Measurements from ENCODE around the gene ANKRD17. TPM values are rescaled to one million over a fixed set of nuclear protein-coding genes. Genes with fewer than 3 reads are reported as not detected.

The ANKRD17 gene
- total and polyA plus RNA-seq, 2 donors (not counting 3 experiments of a cell fraction or from before 2014, with no cell fraction given), result 33.3 to 64.4 TPM

GRCh38 chr4:73208376-73208775 is 50.2 kb downstream of the ANKRD17 start:
- intact Hi-C loops (cut with micrococcal nuclease), result no loop called here
- no TSS peak for BruUV-seq (replicated peaks)
- DNase-seq (ENCODE audit: low read depth, low spot score) (no peak), FAIRE-seq (no peak)
- H3K4me3 ChIP-seq (replicated peaks in 1 of 3; ENCODE audit: insufficient read depth in 1 of 3, low read depth in 1 of 3, low read length in 3 of 3), result no peak overlapping the region
- peaks cover 96% of the 10 kb centered on the region for H3K79me2 ChIP-seq (ENCODE audit: control insufficient read depth, insufficient read depth, low read length)
- peaks cover 12% of the 10 kb centered on the region for H3K4me1 ChIP-seq (ENCODE audit: control insufficient read depth, extremely low read depth, insufficient read depth, low read length)
- no peaks in the 10 kb centered on the region for H3K27me3 ChIP-seq (ENCODE audit: control insufficient read depth in 2 of 2, insufficient read depth in 2 of 2, low read length in 2 of 2)
- ChIA-PET CTCF (interaction anchor here (1.1 kb wide), 1 partner anchor 60 kb away, joined by 3 read pairs; no protein-coding TSS in a partner anchor), POLR2A (no interaction called here)
- no peaks in the 10 kb centered on the region for H3K36me3 ChIP-seq (ENCODE audit: control insufficient read depth in 2 of 2, extremely low read depth in 1 of 2, insufficient read depth in 2 of 2, low read length in 2 of 2)
- peaks cover 13% of the 10 kb centered on the region for H4K20me1 ChIP-seq (replicated peaks; ENCODE audit: control insufficient read depth, extremely low read depth, insufficient read depth, low read length)
- no peaks in the 10 kb centered on the region for H3K9me3 ChIP-seq (replicated peaks; ENCODE audit: control insufficient read depth, insufficient read depth, low read length)
- TF ChIP-seq MYC (IDR thresholded peaks at IDR 0.05; ENCODE audit: low read depth, low read length), result no peak
- no peak for TF ChIP-seq POLR2AphosphoS5 (IDR thresholded peaks at IDR 0.05; ENCODE audit: insufficient read depth, low read depth, low read length)
- TF ChIP-seq CTCF (IDR thresholded peaks at IDR 0.05; ENCODE audit: extremely low read depth in 1 of 2, insufficient read depth in 1 of 2, low read depth in 1 of 2, low read length in 2 of 2), result no peak
- no peak for TF ChIP-seq JUN (IDR thresholded peaks at IDR 0.05; ENCODE audit: borderline replicate concordance, insufficient read depth, insufficient read length, low read depth)
- TF ChIP-seq EZH2 (IDR thresholded peaks at IDR 0.05; ENCODE audit: borderline replicate concordance, low read depth, low read length, severe bottlenecking), result no peak
- no peak for TF ChIP-seq GATA2 (IDR thresholded peaks at IDR 0.05; ENCODE audit: insufficient read depth, insufficient read length, low read depth, low read length)
- no peak overlapping the region for H3K27ac ChIP-seq (ENCODE audit: insufficient read depth, low read depth, low read length)
- H3K9me1 ChIP-seq (replicated peaks; ENCODE audit: control insufficient read depth, extremely low read depth, insufficient read depth, low read length), result no peaks in the 10 kb centered on the region
- H3K4me2 ChIP-seq (ENCODE audit: insufficient read depth, low read length), result no peak overlapping the region
- dilution Hi-C loops (cut with MboI; ENCODE audit: extremely low pct_ligation_motif_present, low sequenced_read_pairs), result no loop called here
- H2AFZ ChIP-seq (ENCODE audit: low read depth, low read length), result no peak overlapping the region
- no peak overlapping the region for H3K9ac ChIP-seq (replicated peaks; ENCODE audit: extremely low read depth, insufficient read depth, low read length)
